Karpas-422 (cell line): ENCODE results near the gene SMG1. TPM values are rescaled to one million over a fixed set of nuclear protein-coding genes. Genes with fewer than 3 reads are reported as not detected.
"Not testable (repeated sequence)": the region's sequence is repeated elsewhere in the genome, so short reads cannot be mapped to it uniquely, and the experiment has no call there.

Experiments used
- DNase-seq: peaks from one replicate; pipeline ENCODE4 v3.0.0-alpha.2; 2015
- H2AFZ ChIP-seq: fragments of 200-600 bp; sonication (generic); 2 replicates; pipeline ENCODE4 v1.6.1; 2014; ENCODE audit warnings: antibody characterized with exemption, low read length, mixed read lengths
- H3K27ac ChIP-seq: fragments of 200-600 bp; sonication (generic); 2 replicates; pipeline ENCODE4 v1.5.1; 2014; ENCODE audit warnings: mild to moderate bottlenecking, low read length, moderate library complexity
- H3K27me3 ChIP-seq: fragments of 200-600 bp; sonication (generic); 2 replicates; pipeline ENCODE4 v1.6.1; 2014; ENCODE audit warnings: low read length, mixed read lengths
- H3K36me3 ChIP-seq: fragments of 200-600 bp; sonication (generic); 2 replicates; pipeline ENCODE4 v1.6.1; 2014; ENCODE audit warnings: low read length, mixed read lengths; ENCODE audit not compliant: insufficient read depth
- H3K4me1 ChIP-seq: fragments of 200-600 bp; sonication (generic); 2 replicates; pipeline ENCODE4 v1.6.1; 2014; ENCODE audit warnings: mild to moderate bottlenecking, low read length, mixed read lengths
- H3K4me2 ChIP-seq: fragments of 200-600 bp; sonication (generic); 2 replicates; pipeline ENCODE4 v1.6.1; 2014; ENCODE audit warnings: low read length, low read depth, mild to moderate bottlenecking; ENCODE audit not compliant: poor library complexity, severe bottlenecking
- H3K4me3 ChIP-seq: fragments of 200-600 bp; sonication (generic); 2 replicates; pipeline ENCODE4 v1.5.1; 2014; ENCODE audit warnings: mild to moderate bottlenecking, antibody characterized with exemption, low read length, mixed read lengths
- H3K79me2 ChIP-seq: fragments of 200-600 bp; sonication (generic); 2 replicates; pipeline ENCODE4 v1.6.1; 2014; ENCODE audit warnings: mild to moderate bottlenecking, low read length, mixed read lengths
- H3K9ac ChIP-seq: fragments of 200-600 bp; sonication (generic); 2 replicates; pipeline ENCODE4 v1.6.0; 2014; ENCODE audit warnings: low read length
- H3K9me2 ChIP-seq: fragments of 200-600 bp; sonication (generic), shearing (Covaris generic); replicated peaks from 2 replicates; pipeline ENCODE4 v1.6.0; 2014; ENCODE audit warnings: mild to moderate bottlenecking, low read length, moderate library complexity; ENCODE audit not compliant: insufficient read depth
- H3K9me3 ChIP-seq: fragments of 300-700, 200-600 bp; sonication (generic); 2 replicates; pipeline ENCODE4 v1.6.1; 2014; ENCODE audit warnings: low read length, mixed read lengths
- H4K20me1 ChIP-seq: fragments of 200-600 bp; sonication (generic); 2 replicates; pipeline ENCODE4 v1.6.1; 2014; ENCODE audit warnings: mild to moderate bottlenecking, antibody characterized with exemption, low read length, low read depth; ENCODE audit not compliant: insufficient read depth
- total RNA-seq: library from RNA; depleted of rRNA; stranded (reverse); fragments of >200 nt; shearing (Covaris generic); gene quantifications from 2 replicates; pipeline ENCODE4 v1.2.3, GENCODE V29; 2014; ENCODE audit warnings: low replicate concordance

The SMG1 gene
- total RNA-seq, 1 experiment from 2014 or later = 91.0 TPM

DNA sequence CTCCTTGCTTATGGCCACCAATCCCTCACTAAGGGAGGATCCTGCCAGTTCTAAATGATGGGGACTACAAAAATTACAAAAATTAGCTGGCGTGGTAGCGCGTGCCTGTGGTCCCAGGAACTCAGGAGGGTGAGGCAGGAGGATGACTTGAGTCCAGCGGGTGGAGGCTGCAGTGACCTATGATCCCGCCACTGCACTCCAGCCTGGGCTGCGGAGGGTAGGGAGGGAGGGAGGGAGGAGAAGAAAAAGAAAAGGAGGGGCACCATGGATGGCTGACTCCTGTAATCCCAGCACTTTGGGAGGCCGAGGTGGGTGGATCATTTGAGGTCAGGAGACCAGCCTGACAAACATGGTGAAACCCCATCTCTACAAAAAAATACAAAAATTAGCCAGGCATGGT is 1.9 kb upstream of the SMG1 start:
- H3K4me3 ChIP-seq, H3K9me3 ChIP-seq, H3K9me2 ChIP-seq, DNase-seq, H3K27ac ChIP-seq, H3K27me3 ChIP-seq, H3K36me3 ChIP-seq, H4K20me1 ChIP-seq: not testable (repeated sequence)
- Histone ChIP-seq H3K9ac (0 out of 2 replicates have a peak overlapping the region, but pooled peaks have one; percentile 89), H3K4me1 (peaks cover 26% of the 10 kb centered on the region), H3K4me2 (peak overlapping the region; percentile 92), H3K79me2 (peaks cover 25% of the 10 kb centered on the region), H2AFZ (peak overlapping the region; percentile 30; the same call in 1 of the 2 replicates)

DNA sequence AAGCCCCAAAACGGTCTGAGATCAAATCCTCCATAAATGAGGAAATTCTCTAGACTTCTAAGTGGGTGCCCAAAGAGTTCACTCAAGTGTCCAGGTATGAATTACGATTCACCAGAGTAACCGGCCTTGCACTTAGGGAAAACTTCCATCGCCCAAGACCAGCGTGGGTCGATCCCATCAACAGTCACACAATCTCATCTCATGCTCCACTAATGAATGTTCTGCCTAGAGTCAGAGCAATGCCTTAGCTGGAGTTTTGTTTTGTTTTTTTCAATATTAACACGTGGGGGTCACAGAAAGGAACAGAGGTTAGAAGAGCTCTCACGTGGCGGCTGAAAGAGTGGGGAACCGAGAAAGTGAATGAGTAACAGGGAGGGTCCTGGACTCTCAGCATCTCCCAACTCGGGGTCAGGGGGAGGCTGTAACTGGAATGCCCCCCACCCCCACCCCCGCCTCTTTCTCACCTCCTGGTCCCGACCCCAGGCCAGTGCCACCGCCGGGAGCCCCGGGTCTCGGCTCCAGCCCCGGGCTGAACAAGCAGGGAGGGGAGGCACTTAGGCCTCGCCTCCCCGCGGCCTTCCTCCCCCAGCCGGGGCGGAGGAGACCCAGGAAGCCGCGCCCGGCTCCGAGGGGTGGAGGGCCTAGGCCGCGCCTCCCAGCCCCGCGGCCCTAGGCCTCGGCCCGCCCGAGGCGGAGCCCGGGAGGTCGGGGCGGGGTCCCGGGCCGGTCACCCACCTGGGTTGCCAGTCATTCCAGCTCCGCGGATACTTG is 808 bp downstream of the SMG1 start:
- peak overlapping the region; percentile 69 for H3K27ac ChIP-seq
- H3K79me2 ChIP-seq = peaks cover 51% of the 10 kb centered on the region
- H4K20me1 ChIP-seq = peaks cover 12% of the 10 kb centered on the region; the same call in 1 of the 2 replicates
- H3K9me3 ChIP-seq, H3K9me2 ChIP-seq, H3K36me3 ChIP-seq, H2AFZ ChIP-seq, H3K27me3 ChIP-seq: not testable (repeated sequence)
- H3K9ac ChIP-seq = peak overlapping the region; percentile 89
- peaks cover 24% of the 10 kb centered on the region for H3K4me1 ChIP-seq
- H3K4me2 ChIP-seq = peak overlapping the region; percentile 92
- H3K4me3 ChIP-seq = peak overlapping the region; percentile 91
- peak; percentile 82 for DNase-seq

DNA sequence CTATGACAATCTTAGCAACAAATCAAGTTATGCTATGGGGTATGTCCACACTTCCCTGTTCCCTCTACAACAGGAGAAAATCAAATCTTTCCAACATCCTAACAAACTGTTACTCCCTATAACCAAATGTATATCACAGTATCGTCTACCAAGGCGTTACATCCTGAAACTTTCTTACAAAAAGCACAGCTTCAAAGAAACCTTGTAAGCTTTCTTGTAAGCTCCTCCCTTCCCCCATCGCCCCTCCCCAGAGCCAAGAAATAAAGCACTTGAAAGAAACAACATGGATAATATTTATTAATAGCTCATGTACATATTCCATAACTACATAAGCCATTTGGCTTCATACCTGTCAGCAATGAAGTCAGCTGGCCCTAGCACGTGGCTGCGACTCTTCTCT is 2.3 kb downstream of the SMG1 start:
- DNase-seq, H3K36me3 ChIP-seq, H3K9ac ChIP-seq, H3K9me2 ChIP-seq, H3K27me3 ChIP-seq, H3K9me3 ChIP-seq, H3K27ac ChIP-seq, H2AFZ ChIP-seq: not testable (repeated sequence)
- Histone ChIP-seq H3K4me2 (peak overlapping the region; percentile 92), H3K79me2 (peaks cover 66% of the 10 kb centered on the region), H3K4me3 (peak overlapping the region; percentile 91; the same call in 1 of the 2 replicates), H4K20me1 (peaks cover 12% of the 10 kb centered on the region; the same call in 1 of the 2 replicates), H3K4me1 (peaks cover 22% of the 10 kb centered on the region)

DNA sequence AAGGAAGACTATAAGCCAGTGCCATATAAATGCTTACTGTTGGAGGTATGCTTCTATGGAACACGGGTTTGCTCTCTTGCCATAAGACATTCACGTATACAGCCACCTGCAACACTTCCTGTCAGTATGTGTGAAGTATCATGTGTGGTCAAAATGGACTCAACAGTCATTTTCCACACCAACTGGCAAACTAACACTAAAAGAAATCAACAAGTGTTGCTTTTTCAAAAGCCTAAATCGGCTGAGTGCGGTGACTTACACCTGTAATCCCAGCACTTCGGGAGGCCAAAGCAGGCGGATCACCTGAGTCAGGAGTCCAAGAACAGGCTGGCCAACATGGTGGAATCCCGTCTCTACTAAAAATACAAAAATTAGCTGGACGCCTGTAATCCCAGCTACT is 3.1 kb downstream of the SMG1 start:
- not testable (repeated sequence) for H3K36me3 ChIP-seq, H3K9me2 ChIP-seq, H3K9ac ChIP-seq, H3K27ac ChIP-seq, H3K27me3 ChIP-seq, DNase-seq, H3K4me2 ChIP-seq, H3K9me3 ChIP-seq, H3K4me3 ChIP-seq, H2AFZ ChIP-seq
- Histone ChIP-seq H4K20me1 (peaks cover 12% of the 10 kb centered on the region; the same call in 1 of the 2 replicates), H3K4me1 (peaks cover 22% of the 10 kb centered on the region), H3K79me2 (peaks cover 72% of the 10 kb centered on the region)

DNA sequence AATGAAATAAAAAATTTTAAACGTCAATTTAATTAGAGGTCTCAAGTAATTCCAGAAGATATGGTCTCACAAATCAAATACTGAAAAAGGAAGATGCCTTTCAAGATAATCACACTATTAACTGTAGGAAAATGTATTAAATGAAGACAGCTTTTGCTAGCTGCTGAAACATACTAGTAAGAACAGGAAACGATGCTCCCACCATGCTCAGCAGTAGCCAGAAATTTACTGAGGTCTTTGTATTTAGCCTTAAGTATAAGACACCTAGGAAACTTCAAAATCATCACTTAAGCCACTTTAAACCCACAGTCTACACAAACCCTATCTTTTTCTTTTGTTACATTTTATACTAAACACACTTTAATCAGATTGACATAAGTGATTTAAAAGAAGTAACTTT is 16.6 kb downstream of the SMG1 start:
- not testable (repeated sequence) for H3K4me3 ChIP-seq, H3K4me2 ChIP-seq, H2AFZ ChIP-seq, H3K36me3 ChIP-seq, H4K20me1 ChIP-seq, H3K9me2 ChIP-seq, H3K9ac ChIP-seq, H3K27ac ChIP-seq, H3K4me1 ChIP-seq, DNase-seq, H3K27me3 ChIP-seq, H3K9me3 ChIP-seq
- H3K79me2 ChIP-seq = peaks cover 97% of the 10 kb centered on the region

DNA sequence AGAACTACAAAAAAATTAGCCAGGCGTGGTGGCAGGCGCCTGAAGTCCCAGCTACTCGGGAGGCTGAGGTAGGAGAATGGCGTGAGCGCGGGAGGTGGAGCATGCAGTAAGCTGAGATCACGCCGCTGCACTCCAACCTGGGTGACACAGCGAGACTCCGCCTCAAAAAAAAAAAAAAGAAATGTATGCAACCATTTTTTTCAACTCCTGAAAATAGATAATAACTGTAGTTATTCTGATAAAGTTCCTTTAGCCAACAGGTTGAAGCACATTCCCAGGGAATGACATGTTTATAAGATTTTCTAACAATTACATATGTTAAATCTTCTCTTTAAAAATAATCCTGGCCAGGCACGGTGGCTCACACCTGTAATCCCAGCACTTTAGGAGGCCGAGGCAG is 17.5 kb downstream of the SMG1 start:
- H3K79me2 ChIP-seq = peaks cover 95% of the 10 kb centered on the region
- H3K27me3 ChIP-seq, H2AFZ ChIP-seq, H3K4me3 ChIP-seq, H3K9me3 ChIP-seq, H3K9ac ChIP-seq, H3K9me2 ChIP-seq, H3K27ac ChIP-seq, H3K36me3 ChIP-seq, DNase-seq, H3K4me1 ChIP-seq, H3K4me2 ChIP-seq, H4K20me1 ChIP-seq: not testable (repeated sequence)

DNA sequence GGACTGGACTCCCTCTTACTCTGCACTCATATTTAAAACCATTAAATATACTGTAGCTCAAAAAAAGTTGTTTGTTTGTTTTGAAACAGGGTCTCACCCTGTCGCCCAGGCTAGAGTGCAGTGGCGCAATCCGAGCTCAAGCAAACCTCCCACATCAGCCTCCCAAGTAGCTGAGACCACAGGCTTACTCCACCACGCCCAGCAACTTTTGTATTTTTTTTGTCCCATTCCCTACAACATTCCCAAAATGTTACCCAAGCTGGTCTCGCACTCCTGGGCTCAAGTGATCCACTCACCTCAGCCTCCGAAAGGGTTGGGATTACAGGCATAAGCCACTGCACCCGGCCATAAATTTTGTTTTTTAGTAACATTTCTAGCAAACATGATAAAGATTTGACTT is 23.4 kb downstream of the SMG1 start:
- not testable (repeated sequence) for H2AFZ ChIP-seq, H3K9me2 ChIP-seq, H3K9ac ChIP-seq, H3K4me2 ChIP-seq, H3K27me3 ChIP-seq, H4K20me1 ChIP-seq, H3K4me3 ChIP-seq, H3K27ac ChIP-seq, H3K9me3 ChIP-seq, H3K36me3 ChIP-seq, DNase-seq
- peaks cover 95% of the 10 kb centered on the region for H3K79me2 ChIP-seq
- peaks cover 52% of the 10 kb centered on the region for H3K4me1 ChIP-seq

DNA sequence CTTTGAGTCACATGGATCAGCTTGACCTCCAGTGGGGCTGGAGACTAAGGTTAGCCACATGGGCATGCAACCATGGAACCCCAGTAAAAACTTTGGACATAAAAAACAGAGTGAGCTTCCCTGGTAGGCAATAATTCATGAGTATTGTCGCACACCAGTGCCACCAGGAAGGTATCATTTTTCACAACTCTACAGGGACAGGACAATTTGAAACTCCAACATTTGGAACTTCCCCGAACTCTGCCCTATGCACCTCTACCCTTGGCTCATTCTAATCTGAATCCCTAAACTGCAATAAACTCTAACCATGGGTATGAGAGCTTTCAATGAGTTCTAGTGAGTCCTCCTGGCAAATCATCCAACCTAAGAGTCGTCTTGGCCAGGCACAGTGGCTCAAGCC is 24.2 kb downstream of the SMG1 start:
- H3K4me3 ChIP-seq, H3K27ac ChIP-seq, H3K9me3 ChIP-seq, DNase-seq, H3K27me3 ChIP-seq, H3K9ac ChIP-seq, H2AFZ ChIP-seq, H3K9me2 ChIP-seq, H3K36me3 ChIP-seq, H4K20me1 ChIP-seq, H3K4me2 ChIP-seq: not testable (repeated sequence)
- Histone ChIP-seq H3K79me2 (peaks cover 95% of the 10 kb centered on the region), H3K4me1 (peaks cover 52% of the 10 kb centered on the region)
